ENCODE data around the gene FOXO6.

FOXO6 gene

DNA sequence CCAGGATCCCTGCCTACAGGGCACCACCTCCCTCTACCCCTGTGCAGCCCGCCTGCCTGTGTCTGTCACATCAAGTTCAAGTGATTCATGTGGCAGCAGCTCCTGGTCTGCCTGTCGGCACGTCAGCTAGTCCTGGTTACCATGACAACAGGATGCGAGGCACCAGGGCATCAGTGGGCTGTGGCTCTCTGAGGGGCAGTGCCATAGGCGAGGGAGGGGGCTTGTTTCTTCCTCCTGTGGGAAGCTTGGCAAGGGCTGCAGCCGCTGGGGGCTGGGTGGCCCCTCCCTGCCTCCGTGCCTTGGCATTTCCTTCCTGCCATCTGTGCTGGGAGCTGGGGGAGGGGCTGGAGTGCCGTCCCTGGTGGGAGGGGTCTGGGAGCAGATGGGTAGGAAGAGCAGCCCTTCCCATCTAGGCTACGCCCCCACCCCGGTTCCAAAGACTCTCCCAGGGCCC is 43.1 kb downstream of the FOXO6 start:
- peak; percentile 70 for DNase-seq (ENCODE audit: low spot score)

DNA sequence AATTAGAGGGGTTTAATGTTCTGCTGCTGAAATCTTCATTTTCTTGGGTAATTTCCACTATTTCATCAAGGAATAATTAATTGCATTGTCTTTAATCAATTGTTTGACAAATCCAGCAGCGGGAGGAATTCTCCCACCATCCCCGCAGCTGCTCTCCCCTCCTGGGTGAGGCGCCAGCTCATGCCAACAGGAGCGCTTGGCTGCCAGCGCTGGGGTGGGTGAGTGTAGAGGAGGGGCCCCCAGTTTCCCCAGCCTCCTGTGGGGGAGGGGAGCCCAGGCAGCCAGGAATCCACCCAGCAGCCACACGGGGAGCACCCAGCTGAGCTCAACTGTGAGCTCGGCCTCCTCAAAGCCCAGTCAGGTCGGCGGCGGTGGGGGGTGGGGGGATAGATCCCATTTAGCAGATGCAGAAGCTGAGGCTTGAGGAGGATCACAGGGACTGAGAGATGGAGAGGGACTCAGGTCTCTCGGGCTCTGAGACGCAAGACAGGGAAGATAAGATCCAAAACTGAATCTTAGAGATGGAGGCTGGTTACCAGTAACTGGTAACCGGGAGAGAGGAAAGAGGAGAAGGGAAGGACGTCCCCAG is 46.5 kb downstream of the FOXO6 start:
- no peak for DNase-seq (ENCODE audit: low spot score)

DNA sequence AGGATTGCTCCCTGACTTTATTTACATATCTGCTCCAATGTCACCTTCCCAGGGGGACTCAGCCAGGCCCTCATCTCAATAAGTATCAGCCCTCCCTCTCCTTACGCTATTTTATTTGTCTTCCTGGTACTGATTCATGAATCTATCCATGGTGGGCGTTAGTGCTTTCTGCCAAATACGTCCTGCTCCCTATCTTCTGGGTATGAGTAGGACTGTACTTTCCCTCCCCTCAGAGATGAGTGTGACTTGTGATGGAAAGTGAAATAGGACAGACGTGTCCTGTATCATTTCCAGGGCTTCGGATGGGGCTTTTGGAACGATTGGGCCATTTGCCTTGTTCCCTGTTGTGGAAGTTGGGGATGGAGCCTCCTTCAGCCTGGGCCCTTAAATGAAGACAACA is 47.5 kb downstream of the FOXO6 start:
- DNase-seq (ENCODE audit: low spot score), result no peak

DNA sequence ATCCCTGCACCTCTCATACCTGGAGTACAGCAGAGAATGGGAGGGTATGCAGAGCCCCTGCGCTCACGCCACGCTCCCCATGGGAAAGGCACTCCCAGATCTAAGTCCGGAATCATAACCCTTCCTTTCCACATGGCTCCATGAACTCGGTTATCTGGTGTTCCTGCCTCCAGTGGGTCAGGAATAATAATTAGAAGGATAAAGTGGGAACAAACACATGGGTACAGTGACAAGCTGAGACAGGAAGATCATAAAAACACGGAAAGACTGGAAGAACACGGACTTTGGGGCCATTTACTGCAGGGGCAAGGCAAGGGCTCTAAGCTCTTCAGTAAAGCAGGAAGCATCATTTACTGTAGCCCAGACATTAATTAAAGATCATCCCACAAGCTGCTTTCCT is 48.6 kb downstream of the FOXO6 start:
- no peak for DNase-seq (ENCODE audit: low spot score)

DNA sequence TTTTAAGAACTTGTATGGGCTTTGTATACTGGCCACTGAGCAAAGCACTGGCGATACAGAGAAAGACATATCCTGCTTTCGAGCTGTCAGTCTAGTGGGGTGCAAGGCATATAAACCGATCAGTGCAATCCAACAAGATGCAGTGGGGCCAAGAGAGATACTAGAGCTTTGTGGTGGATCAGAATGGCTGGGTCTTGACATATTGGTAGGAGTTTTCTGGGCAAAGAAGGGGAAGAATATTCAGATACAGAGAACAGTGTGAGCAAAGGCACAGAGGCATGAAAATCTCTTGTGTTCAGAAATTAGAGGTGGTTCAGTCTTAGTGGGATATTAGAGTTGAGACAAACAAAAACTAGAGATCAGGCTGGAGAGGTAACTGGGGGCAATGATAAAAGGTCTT is 49.2 kb downstream of the FOXO6 start:
- DNase-seq (ENCODE audit: low spot score), result no peak

DNA sequence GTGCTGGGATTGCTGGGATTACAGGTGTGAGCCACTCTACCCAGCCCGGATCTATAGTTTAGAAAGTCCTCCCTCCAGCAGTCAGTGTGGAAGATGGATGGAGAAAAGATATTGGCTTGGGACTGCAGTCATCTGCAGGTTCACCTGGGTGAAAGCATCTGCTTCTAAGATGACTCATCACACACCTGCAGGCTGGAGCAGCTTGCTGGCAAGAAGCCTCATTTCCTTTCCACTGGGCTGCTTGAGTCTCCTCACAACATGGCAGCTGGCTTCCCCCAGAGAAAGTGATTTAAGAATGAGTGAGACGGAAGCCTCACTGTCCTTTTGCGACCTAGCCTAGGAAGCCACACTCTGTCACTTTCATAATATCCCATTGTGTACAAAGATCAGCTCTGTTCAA is 50.0 kb downstream of the FOXO6 start:
- DNase-seq (ENCODE audit: low spot score), result no peak

DNA sequence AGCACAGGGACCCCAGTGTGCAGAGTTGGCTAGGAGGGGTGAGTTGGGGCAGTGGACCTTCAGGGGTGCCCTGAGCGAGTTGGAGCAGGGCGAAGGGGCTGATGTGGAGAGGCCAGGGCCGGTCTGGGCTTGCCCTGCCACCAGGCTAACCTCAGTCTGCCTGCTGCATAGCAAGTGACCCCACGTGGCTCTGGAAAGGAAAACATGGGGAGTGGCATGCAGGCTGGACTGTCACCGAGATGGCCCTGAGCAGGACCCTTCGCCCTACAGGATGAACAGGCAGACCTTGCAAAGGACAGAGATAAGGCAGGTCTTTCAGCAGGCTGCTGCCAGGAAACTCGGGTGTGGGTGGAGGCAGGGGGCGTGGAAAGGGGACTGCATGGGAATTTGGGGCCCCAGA is 51.5 kb downstream of the FOXO6 start:
- no peak for DNase-seq (ENCODE audit: low spot score)

DNA sequence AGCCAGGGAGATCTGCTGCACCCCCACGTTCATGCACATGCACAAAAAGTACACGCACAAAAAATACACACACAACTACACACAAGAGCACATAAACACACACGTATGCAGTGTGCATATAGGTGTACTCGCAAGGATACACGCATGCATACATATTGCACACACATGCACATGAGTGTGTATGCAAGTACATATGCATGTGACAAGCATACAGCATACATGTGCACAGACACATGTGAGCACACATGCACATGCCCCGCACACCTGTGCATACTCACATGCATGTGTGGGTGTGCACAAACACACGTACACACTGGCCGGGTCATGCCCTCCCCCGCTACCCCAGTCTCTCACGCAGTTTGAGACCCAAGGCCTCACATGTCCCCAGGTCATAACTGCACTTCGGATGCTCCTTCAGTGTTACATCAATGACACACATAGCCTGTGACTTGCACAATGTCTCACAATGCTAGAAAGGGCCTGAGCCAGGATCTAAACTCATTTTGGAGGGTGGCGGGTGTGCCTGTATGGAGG is 52.6 kb downstream of the FOXO6 start:
- DNase-seq (ENCODE audit: low spot score), result no peak

DNA sequence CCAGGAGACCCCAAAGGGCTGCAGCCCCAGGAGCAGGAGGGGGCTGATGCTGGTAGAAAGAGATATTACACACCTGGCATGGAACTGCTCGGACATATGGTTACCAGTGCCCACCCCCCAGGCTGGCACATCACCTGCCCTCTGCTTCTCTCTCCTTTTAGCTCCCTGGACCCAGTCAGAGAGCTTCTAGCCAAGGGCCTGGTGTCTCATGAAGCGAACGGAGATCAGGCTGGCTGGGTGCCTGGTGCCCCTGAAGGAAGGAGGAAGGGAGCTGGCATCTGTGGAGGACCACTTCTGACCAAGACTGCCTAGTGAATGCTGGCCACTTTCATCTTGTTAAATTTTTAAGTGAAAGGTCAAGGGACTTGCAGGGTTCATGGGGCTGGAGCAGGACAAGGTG is 53.1 kb downstream of the FOXO6 start:
- DNase-seq (ENCODE audit: low spot score), result peak; percentile 30

DNA sequence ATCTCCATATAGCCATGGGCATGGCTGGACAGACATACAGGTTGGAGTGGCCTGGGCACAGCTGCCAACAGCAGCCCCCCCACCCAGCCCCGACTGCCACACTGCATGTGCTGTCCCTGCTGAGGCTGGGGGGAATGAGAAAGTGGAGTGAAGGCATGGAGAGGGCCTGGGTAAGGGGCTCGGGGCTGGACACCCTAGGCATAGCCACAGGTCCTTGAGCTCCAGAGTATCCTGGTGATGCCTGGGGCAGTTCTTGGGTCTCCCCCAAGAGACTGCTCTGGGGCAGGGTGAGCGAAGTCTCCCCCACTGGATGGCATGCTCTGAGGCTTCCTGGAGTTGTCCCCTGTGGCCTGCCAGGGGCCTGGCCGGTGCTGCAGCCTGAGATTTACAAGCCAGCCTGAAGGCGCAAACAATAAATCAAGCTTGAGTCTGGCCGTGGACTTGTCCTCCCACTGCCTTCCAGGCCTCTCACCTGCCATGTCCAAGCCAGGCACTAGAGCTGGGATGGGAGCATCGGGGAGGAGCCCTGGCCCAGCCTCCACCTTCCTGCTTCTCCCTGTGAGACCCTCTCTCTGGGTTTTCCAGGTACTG is 53.6 kb downstream of the FOXO6 start:
- DNase-seq (ENCODE audit: low spot score), result no peak

DNA sequence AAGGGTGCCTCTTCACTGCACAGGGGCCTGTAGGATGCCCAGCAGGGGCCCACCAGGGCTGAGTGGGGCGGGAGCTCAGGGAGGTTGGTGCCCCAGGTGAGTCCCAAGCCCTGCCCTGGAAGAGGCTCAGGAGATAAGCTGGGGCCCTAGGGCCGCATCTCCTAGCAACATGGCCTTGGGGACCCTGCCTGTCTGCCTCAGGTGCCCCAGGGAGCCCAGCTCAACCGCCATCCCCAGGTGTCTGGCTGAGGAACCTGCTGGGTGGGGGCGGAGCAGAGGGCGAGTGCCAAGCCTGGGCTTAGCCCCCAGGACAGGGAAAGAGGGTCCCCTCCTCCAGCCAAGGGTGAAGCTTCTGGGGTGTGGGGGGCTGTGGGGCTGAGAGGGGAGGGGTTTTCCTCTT is 54.8 kb downstream of the FOXO6 start:
- no peak for DNase-seq (ENCODE audit: low spot score)

DNA sequence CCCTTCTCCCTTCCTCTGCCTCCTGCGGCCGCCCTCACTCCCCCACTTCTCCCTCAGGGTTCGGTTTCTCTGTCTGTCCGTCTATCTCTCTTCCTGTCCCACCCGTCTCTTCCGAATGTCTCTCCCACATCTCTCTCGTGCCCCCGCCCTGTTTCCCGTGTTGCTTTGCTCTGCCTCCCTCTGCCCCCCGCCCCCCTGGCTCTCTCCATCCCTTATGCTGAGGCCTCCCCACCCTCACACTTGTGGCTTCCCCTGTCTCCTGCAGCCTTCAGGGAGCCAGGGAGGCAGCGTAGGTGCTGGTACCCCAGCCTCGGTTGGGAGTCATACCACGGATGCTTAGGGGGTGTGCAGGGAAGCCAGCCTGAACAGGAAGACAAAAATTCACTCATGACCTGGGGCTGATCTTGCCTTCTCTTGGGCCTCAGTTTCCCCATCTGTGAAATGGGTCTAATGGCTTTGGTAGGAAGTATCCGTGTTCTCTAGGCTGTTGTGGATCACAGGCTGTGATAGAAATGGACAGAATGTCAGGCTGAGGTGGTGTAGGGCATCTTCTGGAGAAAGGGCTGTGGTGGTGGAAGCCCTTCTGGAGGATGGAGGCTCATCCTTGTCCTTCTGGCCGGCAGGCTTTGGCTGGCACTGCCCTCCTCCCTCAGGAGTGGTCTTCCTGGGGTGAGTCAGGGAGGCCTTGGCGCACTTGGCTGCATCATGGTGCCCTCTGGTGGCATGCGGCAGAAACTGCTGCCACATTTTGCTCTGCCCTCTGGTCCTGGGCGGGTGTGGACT is 55.5 kb downstream of the FOXO6 start:
- DNase-seq (ENCODE audit: low spot score), result peak; percentile 68

DNA sequence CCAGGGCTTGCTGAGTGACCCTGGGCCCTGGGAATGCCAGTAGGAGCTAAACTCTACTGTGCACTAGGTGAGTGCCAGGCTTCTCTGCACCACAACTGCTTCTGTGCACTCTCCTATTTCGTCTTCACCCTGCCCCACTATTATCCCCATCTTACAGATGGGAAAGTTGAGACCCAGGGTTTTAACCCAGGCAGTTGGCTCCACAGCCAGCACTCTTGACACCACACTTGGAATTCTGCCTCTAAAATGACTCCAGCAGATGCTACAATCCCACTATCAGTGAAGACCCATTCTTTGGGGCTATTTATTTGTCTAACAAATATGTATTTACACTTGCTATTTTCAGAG is 56.1 kb downstream of the FOXO6 start:
- DNase-seq (ENCODE audit: low spot score), result no peak

DNA sequence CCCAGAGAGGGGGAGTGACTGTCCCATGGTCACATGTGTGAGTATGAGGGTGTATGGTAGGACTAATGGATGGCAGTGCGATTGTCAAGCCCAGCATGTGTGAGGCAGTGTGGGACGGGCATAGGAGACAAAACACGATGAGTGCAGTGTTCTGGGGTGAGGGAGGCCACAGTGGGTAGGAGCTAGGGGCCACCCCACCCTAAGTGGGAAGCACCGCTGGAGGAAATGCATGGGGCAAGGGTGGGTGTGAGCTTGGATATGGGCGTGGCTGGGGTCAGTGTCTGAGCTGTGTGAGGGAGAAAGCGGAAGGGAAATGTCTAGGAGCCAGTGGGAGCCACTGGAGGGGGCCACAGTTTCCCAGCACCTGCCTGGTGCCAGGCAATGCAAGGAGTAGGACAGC is 56.5 kb downstream of the FOXO6 start:
- no peak for DNase-seq (ENCODE audit: low spot score)

DNA sequence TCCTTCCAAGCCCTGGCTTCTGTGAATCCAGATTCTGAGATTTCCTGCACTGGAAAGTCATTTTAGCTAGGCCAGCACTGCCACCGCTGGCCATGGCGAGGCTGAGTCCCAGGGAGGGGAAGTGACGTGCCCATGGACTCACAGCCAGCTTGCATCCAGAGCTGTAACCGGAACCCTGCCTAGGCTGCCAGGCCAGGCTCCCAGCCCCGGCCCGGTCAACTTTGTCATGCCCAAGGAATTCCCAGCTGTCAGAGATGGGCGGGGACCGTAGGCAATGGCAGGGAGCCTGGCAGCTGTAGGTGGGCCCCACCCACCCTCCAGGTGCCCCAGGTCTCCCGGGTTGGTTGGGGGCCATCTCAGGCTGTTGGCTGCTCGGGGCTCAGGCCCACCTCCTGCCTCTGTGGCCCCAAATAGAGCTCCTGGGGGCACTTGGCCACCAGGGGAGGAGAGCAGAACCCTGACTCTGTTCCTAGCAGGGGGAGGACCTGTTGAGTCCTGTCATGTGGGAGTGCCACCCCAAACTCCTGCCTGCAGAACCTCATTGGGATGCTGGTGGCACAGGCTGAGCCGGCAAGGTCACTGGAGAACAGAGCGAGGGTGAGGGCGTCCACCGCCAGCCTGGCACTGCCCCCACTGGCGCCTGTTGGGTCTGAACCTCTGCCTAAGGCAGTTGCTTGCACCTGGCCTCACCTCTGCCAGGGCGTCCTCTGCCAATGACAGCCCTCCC is 57.8 kb downstream of the FOXO6 start:
- no peak for DNase-seq (ENCODE audit: low spot score)

DNA sequence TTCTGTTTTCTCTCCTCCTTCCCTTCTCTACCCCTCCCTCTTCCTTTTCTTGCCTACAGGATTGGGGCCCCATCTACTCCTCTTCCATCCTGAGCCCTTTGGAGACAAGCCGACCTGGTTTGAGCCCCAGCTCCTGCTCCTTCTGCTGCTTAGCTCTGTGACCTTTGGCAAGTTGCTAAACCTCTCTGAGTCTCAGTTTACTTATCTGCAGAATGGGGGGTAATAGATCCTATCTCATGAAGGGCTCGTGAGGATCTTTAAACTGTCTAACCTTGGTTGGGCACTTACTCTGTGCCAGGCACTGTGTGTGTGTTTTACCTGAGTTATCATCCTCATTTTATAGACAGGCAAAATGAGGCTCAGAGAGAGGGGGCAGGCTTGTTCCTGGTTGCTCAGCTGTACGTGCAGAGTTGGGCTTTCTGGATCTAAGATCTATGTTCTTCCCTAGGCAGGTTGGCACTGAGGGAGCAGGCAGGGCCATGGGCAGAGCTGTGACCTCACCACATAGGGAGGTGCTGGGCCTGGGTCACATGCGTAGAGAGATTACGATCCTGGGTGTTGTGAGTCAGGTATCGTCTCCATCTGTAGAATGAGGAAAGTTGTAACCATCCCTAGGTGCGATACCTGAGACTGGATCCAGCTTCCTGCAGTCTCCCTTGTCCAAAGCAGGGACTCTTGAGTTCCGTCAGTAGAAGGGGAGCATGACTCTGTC is 58.5 kb downstream of the FOXO6 start:
- DNase-seq (ENCODE audit: low spot score), result no peak

DNA sequence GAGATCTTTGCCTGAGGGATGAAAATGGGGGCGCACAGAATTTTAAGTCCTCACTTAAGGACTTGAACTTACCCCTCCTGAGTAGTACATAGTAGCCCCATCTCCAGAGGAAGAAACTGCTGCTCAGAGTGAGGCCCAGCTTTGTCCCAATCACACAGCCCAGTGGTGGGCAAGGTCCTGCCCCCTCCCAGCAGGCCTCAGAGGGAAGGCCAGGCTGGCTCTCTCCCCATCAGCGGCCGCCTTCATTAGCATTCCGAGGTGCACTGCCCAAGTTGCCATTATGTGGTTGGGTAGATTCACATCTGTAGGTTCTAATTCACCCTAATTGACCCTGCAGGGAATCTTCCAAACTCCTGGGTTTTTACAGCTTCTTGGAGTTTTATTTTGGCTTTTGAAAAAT is 59.1 kb downstream of the FOXO6 start:
- DNase-seq (ENCODE audit: low spot score), result no peak

DNA sequence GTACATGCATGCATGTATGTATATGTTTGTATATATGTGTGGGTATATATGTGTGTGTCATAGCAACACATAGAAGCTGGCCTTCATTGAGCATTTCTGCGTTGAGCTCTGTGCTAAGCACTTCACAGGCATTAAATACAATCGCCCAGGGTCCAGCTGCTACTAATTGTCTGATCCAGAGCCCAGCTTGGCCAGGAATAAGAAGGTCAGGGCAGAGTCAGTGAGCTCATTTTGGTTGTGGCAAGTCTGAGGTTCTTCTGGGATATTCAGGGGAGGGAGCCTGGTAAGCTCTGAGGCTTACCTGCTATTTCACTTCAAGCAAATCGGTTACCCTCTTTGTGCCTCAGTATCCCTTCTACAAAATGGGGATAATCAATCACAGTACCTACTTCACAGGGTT is 59.6 kb downstream of the FOXO6 start:
- DNase-seq (ENCODE audit: low spot score), result no peak

DNA sequence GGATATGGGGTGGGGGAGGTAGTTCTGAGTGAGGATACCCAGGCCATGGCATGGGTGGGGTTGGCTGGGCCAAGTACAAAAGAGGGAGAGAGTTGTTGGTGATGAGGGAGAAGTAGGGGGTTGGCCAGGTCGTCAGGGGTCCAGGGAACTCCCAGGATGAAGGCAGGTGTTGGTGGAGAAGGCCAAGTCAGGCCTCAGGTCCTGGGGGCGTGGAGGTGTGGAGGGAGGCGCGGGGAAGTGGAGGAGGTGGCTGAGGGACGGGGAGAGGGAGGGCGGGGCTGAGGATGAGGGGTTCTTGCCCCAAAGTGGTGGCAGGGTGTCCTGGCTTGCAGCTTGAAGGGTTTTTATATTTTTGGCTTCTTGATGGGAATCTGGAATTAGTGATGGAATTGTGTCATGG is 61.1 kb downstream of the FOXO6 start:
- DNase-seq (ENCODE audit: low spot score), result no peak

DNA sequence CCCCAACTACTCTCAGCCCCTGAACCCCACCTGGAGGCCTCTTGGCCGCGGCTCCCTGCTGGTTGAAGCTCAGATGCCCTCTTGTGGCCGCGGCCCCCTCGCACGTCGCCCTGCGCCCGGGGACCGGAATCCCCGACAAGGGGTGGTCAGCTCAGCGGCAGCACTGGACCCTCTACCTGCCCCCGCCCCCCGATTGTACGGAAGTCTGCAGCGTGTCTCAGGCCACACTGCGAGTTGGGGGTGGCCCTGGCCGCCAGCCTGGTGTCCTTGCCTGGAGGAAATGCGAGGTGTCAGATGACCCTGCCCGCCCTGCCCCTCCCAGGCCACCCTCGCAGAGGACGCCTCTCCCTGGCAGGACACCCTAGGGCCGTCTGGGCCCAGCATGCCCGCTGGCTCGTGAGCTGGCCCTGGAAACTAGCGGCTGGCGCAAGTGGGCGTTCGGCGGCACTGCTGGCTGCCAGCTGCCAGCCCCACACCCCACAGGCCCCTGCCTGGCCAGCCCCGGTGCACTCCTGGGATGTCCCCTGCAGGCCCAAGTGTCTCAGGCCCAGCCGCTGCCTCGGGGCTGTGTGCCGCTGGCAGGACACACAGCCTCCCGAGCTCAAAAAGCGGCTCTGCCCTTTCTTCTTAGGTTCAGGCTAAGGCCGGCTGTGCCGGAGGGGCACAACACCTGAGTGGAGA is 62.4 kb downstream of the FOXO6 start:
- no peak for DNase-seq (ENCODE audit: low spot score)

DNA sequence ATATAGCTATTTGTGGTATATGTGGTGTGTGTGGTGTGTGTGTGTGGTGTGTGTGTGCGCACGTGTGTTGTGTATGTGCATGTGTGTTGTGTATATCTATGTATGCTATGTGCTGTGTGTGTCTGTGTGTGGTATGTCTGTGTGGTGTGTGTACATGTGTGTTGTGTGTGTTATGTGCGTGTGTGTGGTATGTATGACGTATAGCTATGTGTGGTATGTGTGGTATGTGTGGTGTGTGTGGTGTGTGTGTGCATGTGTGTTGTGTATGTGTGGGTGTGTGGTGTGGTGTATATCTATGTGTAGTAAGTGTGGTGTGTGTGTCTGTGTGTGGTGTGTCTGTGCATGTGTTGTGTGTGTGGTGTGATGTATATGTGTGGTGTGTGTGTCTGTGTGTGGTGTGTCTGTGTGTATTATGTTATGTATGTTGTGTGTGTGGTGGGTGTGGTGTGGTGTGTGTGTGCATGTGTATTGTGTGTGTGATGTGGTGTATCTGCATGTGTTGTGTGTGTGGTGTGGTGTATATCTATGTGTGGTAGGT is 63.4 kb downstream of the FOXO6 start:
- DNase-seq (ENCODE audit: low spot score), result no peak
